HG02884 (cell line): Measurements from ENCODE around the gene CDH4.

Experiments used
- ATAC-seq: cut with Tn5 transposase; IDR thresholded peaks from one replicate; pipeline ENCODE4 v1.9.1; 2021; ENCODE audit warnings: mild to moderate bottlenecking, moderate library complexity; ENCODE audit not compliant: unreplicated experiment

Gene CDH4

GRCh38 chr20:61659246-61659993 is 407.4 kb downstream of the CDH4 start:
- no peak for ATAC-seq

DNA sequence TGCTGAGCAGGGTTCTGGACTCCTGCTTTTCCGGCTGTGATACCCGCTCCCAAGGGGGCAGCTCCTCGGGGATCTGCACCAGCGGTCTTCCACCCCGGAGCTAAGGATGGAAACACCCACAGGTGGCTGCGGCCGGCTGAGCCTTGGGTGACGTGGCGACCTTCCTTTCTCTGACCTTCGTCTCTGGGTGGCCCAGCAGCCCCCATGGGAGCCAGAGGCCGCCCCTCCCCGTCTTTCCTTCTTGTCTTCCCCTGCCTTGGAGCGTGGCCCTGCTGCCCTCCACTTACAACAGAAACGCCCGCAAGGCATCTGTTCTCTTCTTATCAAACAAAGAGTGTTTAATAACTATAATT is 407.9 kb downstream of the CDH4 start:
- no peak for ATAC-seq

GRCh38 chr20:61660559-61660958 is 408.5 kb downstream of the CDH4 start:
- no peak for ATAC-seq

- ATAC-seq: no peak
These were observed 409.0 kb downstream of the CDH4 start for GRCh38 chr20:61661025-61661424.

GRCh38 chr20:61661583-61661982 is 409.5 kb downstream of the CDH4 start:
- no peak for ATAC-seq

- no peak for ATAC-seq
These were observed 410.3 kb downstream of the CDH4 start for GRCh38 chr20:61662226-61662967.

DNA sequence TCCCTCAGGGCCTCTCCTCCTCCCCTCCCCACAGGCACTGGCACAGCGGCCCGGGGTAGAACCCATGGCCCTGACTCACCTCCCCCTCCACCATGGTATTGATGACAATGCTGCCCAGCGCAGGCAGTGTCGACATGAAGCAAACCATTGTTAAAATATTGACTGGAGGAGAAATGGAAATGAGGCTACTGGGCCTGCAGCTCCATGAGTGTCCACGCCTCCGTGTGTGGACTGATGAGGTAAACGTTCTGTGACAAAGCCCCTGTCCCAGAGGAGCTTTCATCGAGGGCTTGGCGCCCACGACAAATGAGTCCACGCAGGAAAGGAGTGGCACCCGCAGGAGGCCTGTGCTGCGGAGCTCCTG is 410.9 kb downstream of the CDH4 start:
- no peak for ATAC-seq

- no peak for ATAC-seq
These were observed 411.7 kb downstream of the CDH4 start for GRCh38 chr20:61663521-61664425.

- ATAC-seq: no peak
These were observed 412.7 kb downstream of the CDH4 start for GRCh38 chr20:61664556-61665320.

DNA sequence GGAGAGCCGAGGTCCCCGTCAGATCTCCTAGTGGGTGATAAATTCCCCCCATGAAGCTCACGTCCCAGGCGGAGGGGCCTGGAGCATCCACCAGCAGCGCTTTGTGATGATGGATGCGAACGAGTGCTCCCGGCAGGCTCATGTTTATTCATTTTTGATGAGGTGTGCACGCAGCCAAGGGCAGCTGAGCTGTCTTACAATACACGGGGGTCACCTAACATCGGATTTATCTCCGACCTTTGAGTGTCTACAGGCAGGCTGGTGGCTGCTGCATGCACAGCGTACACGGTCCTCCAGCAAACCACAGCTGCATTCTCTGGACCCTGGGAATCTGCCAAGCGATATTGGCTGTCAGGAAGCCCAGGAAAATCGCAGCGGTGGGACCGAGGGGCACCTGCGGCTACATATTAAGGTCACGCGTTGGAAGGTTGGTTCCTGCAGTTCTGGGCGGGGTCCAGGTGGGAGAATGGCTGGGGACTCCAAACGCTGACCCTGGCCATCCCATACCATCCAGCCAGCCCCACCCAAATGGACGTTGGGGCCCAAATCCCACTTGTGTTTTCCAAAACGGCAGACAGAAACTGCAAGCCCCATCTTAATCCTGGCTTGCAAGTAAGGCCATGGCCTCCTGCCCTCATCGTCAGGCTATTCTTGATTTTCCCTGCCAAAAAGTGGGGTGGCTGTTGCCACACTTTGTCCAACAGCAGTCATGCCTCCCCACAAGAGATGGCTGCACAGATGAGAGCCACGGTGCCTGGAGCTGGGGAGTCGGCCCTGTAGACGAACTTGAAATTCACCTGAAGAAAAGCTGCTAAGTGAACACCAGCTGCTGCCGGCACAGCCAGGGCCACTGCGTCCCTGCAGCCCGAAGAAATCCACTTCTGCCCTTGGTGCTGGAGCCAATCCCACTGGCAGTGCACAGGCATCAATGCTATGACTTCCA is 413.7 kb downstream of the CDH4 start:
- no peak for ATAC-seq

GRCh38 chr20:61666471-61666832 is 414.4 kb downstream of the CDH4 start:
- ATAC-seq: no peak

DNA sequence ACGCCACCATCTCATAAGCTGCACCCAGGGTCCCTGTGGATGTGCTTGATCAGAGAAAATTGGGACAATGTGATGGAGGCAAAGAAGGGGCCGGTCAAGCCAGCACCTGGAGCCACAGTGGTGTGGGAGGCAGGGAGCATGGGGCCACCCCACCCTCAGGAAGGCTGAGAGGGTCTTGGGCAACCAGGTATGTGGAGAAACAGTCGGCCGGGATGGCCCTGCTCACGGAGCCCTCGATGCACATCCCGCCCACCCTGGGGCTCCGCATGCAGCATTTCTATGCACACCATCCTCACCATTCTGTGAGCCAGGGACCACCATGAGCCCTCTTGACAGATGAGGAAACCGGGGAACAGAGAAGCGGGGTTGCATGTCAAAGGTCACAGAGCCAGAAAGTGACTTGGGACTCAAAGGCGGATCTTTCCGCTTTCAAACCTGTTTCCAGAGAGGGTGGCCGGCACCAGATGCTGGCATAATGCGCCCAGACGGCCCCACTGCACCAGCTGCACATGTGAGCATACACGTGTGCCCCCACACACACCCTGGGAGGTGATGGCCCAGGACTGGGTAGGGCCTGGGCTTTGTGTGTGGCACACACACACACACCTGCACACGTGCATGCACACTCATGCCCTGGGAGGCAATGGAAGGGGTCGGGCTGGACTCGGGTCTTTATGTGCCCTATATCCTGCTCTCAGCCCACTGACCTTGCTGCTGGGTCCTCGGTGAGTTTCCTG is 415.2 kb downstream of the CDH4 start:
- no peak for ATAC-seq

DNA sequence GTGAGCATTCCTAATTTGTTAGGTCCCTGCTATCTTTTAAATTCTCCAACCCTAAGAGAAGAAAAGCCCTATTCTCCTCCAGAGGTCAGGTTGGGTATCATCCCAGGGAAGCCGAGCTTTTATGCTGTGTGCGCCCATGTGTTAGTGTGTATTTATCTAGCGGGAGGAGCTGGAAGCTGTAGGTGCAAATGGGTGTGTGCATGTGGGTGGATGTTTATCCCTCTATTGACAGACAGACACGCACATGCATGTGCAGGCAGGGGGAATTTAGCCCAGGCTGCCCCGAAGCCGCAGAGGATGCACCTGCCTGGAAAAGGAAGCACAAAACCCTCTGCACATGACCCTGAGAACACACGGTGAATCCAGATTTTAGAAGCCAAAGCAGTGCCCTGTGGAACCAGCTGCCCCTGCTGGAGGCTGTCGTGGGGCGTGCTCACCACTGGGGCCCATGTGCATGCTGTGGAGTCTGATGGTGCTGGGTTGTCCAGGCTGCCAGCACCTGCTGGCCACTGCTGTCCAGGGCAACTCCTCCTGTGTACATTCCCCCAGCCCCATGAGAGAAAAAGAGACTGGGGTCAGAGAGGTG is 416.1 kb downstream of the CDH4 start:
- ATAC-seq: no peak

GRCh38 chr20:61668771-61669503 is 416.9 kb downstream of the CDH4 start:
- no peak for ATAC-seq

DNA sequence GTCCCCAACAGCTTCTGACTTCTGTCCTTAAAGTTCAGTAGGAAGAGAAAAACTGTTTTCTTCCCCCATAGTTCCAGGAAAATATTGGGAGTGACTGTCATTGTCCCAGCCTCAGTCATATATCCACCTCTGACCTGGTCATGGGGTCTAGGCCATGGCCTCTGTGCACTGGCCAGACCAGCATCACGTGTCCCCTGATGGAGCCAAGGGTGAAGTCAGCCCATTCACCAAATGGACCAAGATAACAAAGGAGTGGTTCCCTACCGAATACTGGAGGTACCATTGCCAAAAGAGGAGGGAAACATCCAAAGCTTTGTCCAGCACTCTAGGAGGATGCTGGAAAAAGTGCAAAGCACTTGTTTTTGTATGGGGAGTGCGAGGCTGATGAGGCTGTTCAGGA is 418.2 kb downstream of the CDH4 start:
- no peak for ATAC-seq

- no peak for ATAC-seq
These were observed 419.5 kb downstream of the CDH4 start for GRCh38 chr20:61671559-61671958.

DNA sequence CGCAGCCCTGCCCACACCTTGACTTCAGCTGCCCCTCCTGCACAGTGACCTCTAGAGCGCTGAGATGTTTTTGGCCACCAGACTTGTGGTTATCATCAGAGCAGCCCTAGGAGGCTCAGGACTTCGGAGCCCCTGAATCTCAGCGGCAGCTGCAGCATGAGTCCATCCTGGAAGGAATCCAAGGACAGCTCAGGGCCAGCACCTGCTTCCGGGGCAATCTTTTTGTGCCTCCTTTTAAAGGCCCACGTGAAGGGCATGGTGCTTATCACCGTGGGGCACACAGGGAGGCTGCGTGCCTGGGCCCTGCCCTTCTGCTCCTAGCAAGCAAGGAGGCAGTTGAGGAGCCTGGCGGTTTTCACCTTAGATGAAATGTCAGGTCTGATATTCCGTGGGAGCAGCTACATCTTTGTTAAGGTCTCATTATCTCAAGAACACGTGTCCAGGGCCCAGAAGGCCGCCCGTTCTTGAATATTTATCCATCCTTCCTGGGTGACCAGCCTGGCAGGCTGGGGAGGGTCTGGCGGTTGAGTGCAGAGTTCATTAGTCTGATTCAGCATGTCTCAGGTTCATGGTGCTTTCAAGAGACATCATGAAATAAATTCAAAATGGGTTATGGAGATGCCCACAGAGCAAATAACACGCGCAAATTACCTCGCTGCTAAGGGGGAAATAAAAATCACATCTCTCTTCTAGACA is 421.2 kb downstream of the CDH4 start:
- ATAC-seq: no peak

- ATAC-seq: no peak
These were observed 422.1 kb downstream of the CDH4 start for GRCh38 chr20:61674121-61674520.
